ENCODE measurements around the gene ANKRD11. TPM values are rescaled to one million over a fixed set of nuclear protein-coding genes. Genes with fewer than 3 reads are reported as not detected.

Gene ANKRD11
- total RNA-seq, 1 donor from 2014 or later, result 209 TPM

GRCh38 chr16:89279666-89280481 lies 210.5 kb downstream of the ANKRD11 start:
- no peak for TF ChIP-seq CTCF (IDR thresholded peaks at IDR 0.05)
- no peaks in the 10 kb centered on the region for H3K4me1 Mint-ChIP-seq (ENCODE audit: unreplicated experiment)
- H3K36me3 Mint-ChIP-seq (ENCODE audit: unreplicated experiment), result peaks cover 14% of the 10 kb centered on the region
- DNase-seq (ENCODE audit: extremely low spot score, unreplicated experiment), result no peak
- H3K27ac Mint-ChIP-seq (ENCODE audit: unreplicated experiment), result no peak overlapping the region
- no peak overlapping the region for H3K4me3 Mint-ChIP-seq (ENCODE audit: unreplicated experiment)
- H3K9me3 Mint-ChIP-seq (ENCODE audit: unreplicated experiment), result no peaks in the 10 kb centered on the region
- no peaks in the 10 kb centered on the region for H3K27me3 Mint-ChIP-seq (ENCODE audit: unreplicated experiment)

- Mint-ChIP-seq H3K9me3 (ENCODE audit: unreplicated experiment) (no peaks in the 10 kb centered on the region), H3K4me1 (ENCODE audit: unreplicated experiment) (peaks cover 2% of the 10 kb centered on the region), H3K4me3 (ENCODE audit: unreplicated experiment) (peak overlapping the region; percentile 35), H3K36me3 (ENCODE audit: unreplicated experiment) (peaks cover 16% of the 10 kb centered on the region), H3K27ac (ENCODE audit: unreplicated experiment) (no peak overlapping the region), H3K27me3 (ENCODE audit: unreplicated experiment) (no peaks in the 10 kb centered on the region)
- no peak for DNase-seq (ENCODE audit: extremely low spot score, unreplicated experiment)
- no peak for TF ChIP-seq CTCF (IDR thresholded peaks at IDR 0.05)
Observed at GRCh38 chr16:89278441-89279240, 211.7 kb downstream of the ANKRD11 start.

GRCh38 chr16:89277641-89278341 lies 212.6 kb downstream of the ANKRD11 start:
- no peak for TF ChIP-seq CTCF (IDR thresholded peaks at IDR 0.05)
- Mint-ChIP-seq H3K4me3 (ENCODE audit: unreplicated experiment) (peak overlapping the region; percentile 35), H3K27me3 (ENCODE audit: unreplicated experiment) (no peaks in the 10 kb centered on the region), H3K4me1 (ENCODE audit: unreplicated experiment) (peaks cover 3% of the 10 kb centered on the region), H3K27ac (ENCODE audit: unreplicated experiment) (no peak overlapping the region), H3K9me3 (ENCODE audit: unreplicated experiment) (no peaks in the 10 kb centered on the region), H3K36me3 (ENCODE audit: unreplicated experiment) (peaks cover 25% of the 10 kb centered on the region)
- DNase-seq (ENCODE audit: extremely low spot score, unreplicated experiment), result no peak

GRCh38 chr16:89277049-89277448 lies 213.3 kb downstream of the ANKRD11 start:
- no peak for DNase-seq (ENCODE audit: extremely low spot score, unreplicated experiment)
- Mint-ChIP-seq H3K4me3 (ENCODE audit: unreplicated experiment) (no peak overlapping the region), H3K9me3 (ENCODE audit: unreplicated experiment) (no peaks in the 10 kb centered on the region), H3K4me1 (ENCODE audit: unreplicated experiment) (peaks cover 3% of the 10 kb centered on the region), H3K27ac (ENCODE audit: unreplicated experiment) (no peak overlapping the region), H3K27me3 (ENCODE audit: unreplicated experiment) (no peaks in the 10 kb centered on the region), H3K36me3 (ENCODE audit: unreplicated experiment) (peaks cover 30% of the 10 kb centered on the region)
- no peak for TF ChIP-seq CTCF (IDR thresholded peaks at IDR 0.05)

Measured in osteocyte (in vitro differentiated cells).